B cell (primary cell): Measurements from ENCODE around the gene DGKZ. TPM values are rescaled to one million over a fixed set of nuclear protein-coding genes. Genes with fewer than 3 reads are reported as not detected.

ENCODE experiments used
- ATAC-seq: fragments of 200-7000 bp; cut with Tn5 transposase; one replicate; pipeline ENCODE4 v1.10.0; 2021; ENCODE audit warnings: low read depth, mild to moderate bottlenecking, moderate number of reproducible peaks, moderate library complexity
- CTCF ChIA-PET: fragments of 350-600 bp; sonication (Branson Sonifier 250); formaldehyde crosslinking; loops from one replicate; lab custom pipeline; 2021; ENCODE audit warnings: antibody characterized with exemption, inconsistent platforms; lab: Charles Lee
- POLR2A ChIA-PET: fragments of 350-600 bp; sonication (Branson Sonifier 250); formaldehyde crosslinking; loops from one replicate; lab custom pipeline; 2021; ENCODE audit warnings: antibody characterized with exemption; lab: Charles Lee
- DNase-seq: peaks from one replicate; pipeline ENCODE4 v3.0.0; 2013
- H2AFZ ChIP-seq: 2 replicates; pipeline ENCODE4 v1.6.1; 2012; ENCODE audit warnings: mild to moderate bottlenecking, low read depth, low read length; ENCODE audit not compliant: insufficient read depth, poor library complexity, severe bottlenecking
- H3K27ac ChIP-seq, 2 donors: 1 replicate in 1 of 2; 2 replicates in 1 of 2; pipeline ENCODE4 v1.5.1; 2012 to 2013; ENCODE audit warnings: low read length in 2 of 2, mild to moderate bottlenecking in 2 of 2, moderate library complexity in 1 of 2
- H3K27me3 ChIP-seq, 4 experiments: fragments of 200-600 bp in 1 of 4; sonication (generic) in 1 of 4; replicated peaks in 1 of 4; 1 replicate in 2 of 4; 2 replicates in 2 of 4; pipeline versions ENCODE4 v1.6.1 to v1.7.0; 2013 to 2016; ENCODE audit warnings: low read length in 3 of 4, mild to moderate bottlenecking in 2 of 4, mixed read lengths in 1 of 4, moderate library complexity in 1 of 4; ENCODE audit not compliant: insufficient read depth in 4 of 4, control insufficient read depth in 3 of 4; ENCODE audit errors: control extremely low read depth in 1 of 4
- H3K36me3 ChIP-seq, 2 experiments: replicated peaks in 1 of 2; 1 replicate in 1 of 2; 2 replicates in 1 of 2; pipeline versions ENCODE4 v1.6.1 to v1.7.1; 2013; ENCODE audit warnings: low read length in 1 of 2; ENCODE audit not compliant: insufficient read depth in 2 of 2, control insufficient read depth in 1 of 2; ENCODE audit errors: control extremely low read depth in 1 of 2, extremely low read depth in 1 of 2
- H3K4me1 ChIP-seq, 2 donors: fragments of 200-600 bp in 1 of 2; sonication (generic) in 1 of 2; 1 replicate in 1 of 2; 2 replicates in 1 of 2; pipeline versions ENCODE4 v1.5.1 to v1.6.1; 2013 to 2017; ENCODE audit warnings: low read length in 2 of 2; ENCODE audit not compliant: control insufficient read depth in 2 of 2, insufficient read depth in 2 of 2
- H3K4me2 ChIP-seq: replicated peaks from 2 replicates; pipeline ENCODE3; 2012; ENCODE audit warnings: mild to moderate bottlenecking, low read depth, low read length; ENCODE audit not compliant: poor library complexity, severe bottlenecking
- H3K4me3 ChIP-seq, 5 experiments: fragments of 200-600 bp in 1 of 5; sonication (generic) in 1 of 5; 1 replicate in 3 of 5; 2 replicates in 2 of 5; pipeline versions ENCODE4 v1.5.1 to v1.7.0; 2011 to 2016; ENCODE audit warnings: low read length in 4 of 5, mild to moderate bottlenecking in 4 of 5, low read depth in 2 of 5, control low read depth in 1 of 5, moderate library complexity in 1 of 5; ENCODE audit not compliant: insufficient read depth in 1 of 5; ENCODE audit errors: control extremely low read depth in 1 of 5, extremely low read depth in 1 of 5
- H3K79me2 ChIP-seq: fragments of 200-600 bp; sonication (generic); one replicate; pipeline ENCODE4 v1.6.0; 2016; ENCODE audit warnings: low read length; ENCODE audit not compliant: control insufficient read depth, insufficient read depth
- H3K9ac ChIP-seq: fragments of 200-600 bp; sonication (generic); 2 replicates; pipeline ENCODE4 v1.6.1; 2017; ENCODE audit warnings: mild to moderate bottlenecking, low read length, moderate library complexity
- H3K9me3 ChIP-seq, 3 donors: one replicate each; pipeline versions ENCODE4 v1.6.1 to v1.7.1; 2013; ENCODE audit warnings: low read length in 2 of 3; ENCODE audit not compliant: control insufficient read depth in 2 of 3, insufficient read depth in 1 of 3; ENCODE audit errors: control extremely low read depth in 1 of 3
- H4K20me1 ChIP-seq: 2 replicates; pipeline ENCODE4 v1.6.0; 2012; ENCODE audit warnings: mild to moderate bottlenecking, low read length; ENCODE audit not compliant: insufficient read depth, control insufficient read depth, poor library complexity, severe bottlenecking
- H3K27ac Mint-ChIP-seq: one replicate; pipeline ENCODE4 v1.8.0; 2021; ENCODE audit warnings: mixed read lengths
- H3K27me3 Mint-ChIP-seq: one replicate; pipeline ENCODE4 v1.8.0; 2021; ENCODE audit warnings: mixed read lengths
- H3K4me1 Mint-ChIP-seq: one replicate; pipeline ENCODE4 v1.8.0; 2021; ENCODE audit warnings: mixed read lengths
- H3K4me3 Mint-ChIP-seq: one replicate; pipeline ENCODE4 v1.8.0; 2021; ENCODE audit warnings: mixed read lengths
- H3K9me3 Mint-ChIP-seq: one replicate; pipeline ENCODE4 v1.8.0; 2022; ENCODE audit warnings: mixed read lengths; ENCODE audit not compliant: insufficient read depth
- CTCF ChIP-seq: fragments of 200-600 bp; IDR thresholded peaks from one replicate; pipeline ENCODE4 v1.8.0; 2022; ENCODE audit warnings: antibody characterized with exemption, mild to moderate bottlenecking
- EZH2 ChIP-seq: IDR thresholded peaks from 2 replicates; pipeline ENCODE4 v1.6.1; 2012; ENCODE audit warnings: borderline replicate concordance, low read depth, mild to moderate bottlenecking, moderate library complexity, low read length; ENCODE audit not compliant: insufficient read depth, poor library complexity, severe bottlenecking
- WGBS: methylation state at CpG from one replicate; pipeline ENCODE4 v1.1.5; 2013; ENCODE audit warnings: missing lambda C conversion rate; ENCODE audit not compliant: insufficient coverage; 5-methylcytosine and 5-hydroxymethylcytosine counted together
- intact Hi-C: fragments of 100-400 bp; cut with micrococcal nuclease; formaldehyde crosslinking; loops from one replicate; pipeline ENCODE4 v1.10.0; 2022
- polyA plus RNA-seq: library from polyadenylated mRNA; depleted of rRNA; stranded (reverse); fragments of >200 nt; gene quantifications from 2 replicates; pipeline ENCODE4 v1.2.3, GENCODE V29; 2012
- total RNA-seq, 2 donors: library from RNA; stranded (reverse); fragments of 120-200 nt in 1 of 2; gene quantifications; 1 replicate in 1 of 2; 2 replicates in 1 of 2; pipeline versions ENCODE4 v1.2.3 to v1.2.4, GENCODE V29; 2013 to 2022

DGKZ gene
- total and polyA plus RNA-seq, 2 donors (not counting 1 experiment from before 2014, with no cell fraction given): 56.6 to 79.5 TPM

GRCh38 chr11:46338636-46338987 is 8.7 kb upstream of the DGKZ start:
- peaks cover 4 to 9% of the 10 kb centered on the region in 2 donors for H3K4me1 ChIP-seq

More at GRCh38 chr11:46338636-46338987, 8.7 kb upstream of the DGKZ start:
- Histone ChIP-seq H3K4me3 (no peak overlapping the region), H3K9ac (no peak overlapping the region), H3K36me3 (no peaks in the 10 kb centered on the region), H3K4me2 (no peak overlapping the region), H3K9me3 (peaks cover 0 to 9% (median 0%) of the 10 kb centered on the region in 3 donors), H3K27me3 (peaks cover 0 to 42% (median 16%) of the 10 kb centered on the region in 4 experiments), H4K20me1 (no peaks in the 10 kb centered on the region), H3K79me2 (no peaks in the 10 kb centered on the region), H2AFZ (no peak overlapping the region), H3K27ac (no peak overlapping the region)
- no peak for DNase-seq
- intact Hi-C loops: no loop called here
- Mint-ChIP-seq H3K4me1 (peaks cover 2% of the 10 kb centered on the region), H3K27me3 (peaks cover 55% of the 10 kb centered on the region), H3K4me3 (no peak overlapping the region), H3K9me3 (no peaks in the 10 kb centered on the region), H3K27ac (no peak overlapping the region)
- no peak for ATAC-seq
- TF ChIP-seq EZH2 (no peak), CTCF (no peak)
- 61% methylated on average over 5 of the region's 9 CpGs for WGBS
- CTCF ChIA-PET: no interaction called here
- POLR2A ChIA-PET: no interaction called here
